GM18868 (cell line): ENCODE results near the gene ZDHHC14.
"Not testable (repeated sequence)": the region's sequence is repeated elsewhere in the genome, so short reads cannot be mapped to it uniquely, and the experiment has no call there.

Experiments used
- ATAC-seq: cut with Tn5 transposase; IDR thresholded peaks from one replicate; pipeline ENCODE4 v1.9.1; 2021; ENCODE audit warnings: mild to moderate bottlenecking, moderate library complexity; ENCODE audit not compliant: unreplicated experiment

Gene ZDHHC14

DNA sequence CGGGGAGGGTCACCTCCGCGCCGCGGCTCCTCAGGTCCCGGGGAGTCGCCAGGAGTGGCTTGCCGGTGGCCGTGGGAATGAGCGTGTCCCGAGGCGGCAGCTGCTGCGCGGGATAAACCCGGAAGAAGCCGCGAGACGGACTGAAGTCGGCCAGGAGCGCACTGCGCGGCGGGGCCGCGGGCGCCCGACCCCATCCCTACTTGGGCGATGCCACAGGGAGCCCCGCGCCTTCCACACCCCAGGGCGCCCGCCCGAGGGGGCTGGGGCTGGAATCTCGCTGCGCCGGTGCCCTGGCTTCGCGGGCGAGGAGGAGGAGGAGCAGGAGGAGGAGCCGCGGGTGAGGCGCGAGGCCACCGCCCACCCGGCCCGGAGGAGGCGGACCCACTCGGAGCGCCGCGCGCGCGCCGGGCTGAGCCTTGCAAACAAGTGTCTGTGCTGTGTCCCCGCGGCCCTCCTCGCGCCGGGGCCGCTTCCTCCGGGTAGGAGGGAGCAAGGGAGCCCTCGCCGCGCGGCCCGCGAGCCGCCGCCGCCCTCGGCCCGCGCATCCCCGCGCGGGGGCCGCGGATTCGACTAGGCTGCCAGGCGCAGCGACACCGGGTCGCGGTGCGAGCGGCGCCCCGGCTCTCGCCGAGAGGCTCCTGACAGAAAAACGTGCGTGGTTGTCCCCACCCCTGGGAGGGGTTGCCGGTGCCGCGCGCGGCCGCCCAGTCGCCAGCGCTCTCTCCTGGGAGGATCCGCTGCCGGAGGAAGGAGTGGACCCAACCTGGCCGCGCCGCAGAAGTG lies at the start of gene ZDHHC14:
ZDHHC14 (plus strand) TSS at position 412 of the 783 bp plus-strand sequence.
- peak; percentile 75 for ATAC-seq

DNA sequence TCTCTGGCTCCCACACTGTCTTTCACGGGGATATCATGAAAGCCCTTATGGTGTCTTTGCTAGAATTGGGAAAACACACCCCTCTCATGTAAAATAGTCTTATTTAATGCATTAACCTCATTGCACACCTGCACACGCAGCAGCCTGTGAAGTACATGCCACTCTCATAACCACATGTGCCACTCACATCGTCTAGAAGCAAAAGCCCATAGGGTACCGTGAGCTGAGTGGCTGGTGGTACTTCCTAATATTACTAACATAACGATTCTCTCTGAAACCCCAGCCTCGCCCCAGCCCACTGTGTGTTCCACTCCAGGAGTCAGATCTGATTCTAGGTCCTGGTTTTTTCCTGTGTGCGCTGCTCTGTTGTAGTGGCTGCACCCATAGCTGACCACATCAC lies 48.2 kb upstream of the ZDHHC14 start:
- no peak for ATAC-seq

DNA sequence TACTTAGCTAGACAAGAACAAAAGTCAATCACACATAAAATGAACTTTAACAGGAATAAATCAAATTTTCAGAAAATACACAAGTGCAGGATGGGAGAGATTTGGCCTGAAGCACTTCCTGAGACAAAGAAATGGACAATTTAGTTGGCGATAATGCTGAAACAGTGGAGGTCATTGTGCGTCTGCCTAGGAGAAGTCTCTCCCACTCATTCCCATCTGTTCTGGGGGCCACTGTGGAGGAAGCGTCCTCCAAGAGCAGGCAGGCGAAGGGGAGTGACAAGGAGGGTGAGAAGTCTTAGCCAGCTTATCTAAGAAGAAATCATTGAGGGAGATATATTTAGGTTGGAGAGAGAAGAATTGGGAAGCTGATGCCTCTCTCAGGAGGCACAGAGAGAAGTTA lies 47.5 kb upstream of the ZDHHC14 start:
- ATAC-seq, result no peak

DNA sequence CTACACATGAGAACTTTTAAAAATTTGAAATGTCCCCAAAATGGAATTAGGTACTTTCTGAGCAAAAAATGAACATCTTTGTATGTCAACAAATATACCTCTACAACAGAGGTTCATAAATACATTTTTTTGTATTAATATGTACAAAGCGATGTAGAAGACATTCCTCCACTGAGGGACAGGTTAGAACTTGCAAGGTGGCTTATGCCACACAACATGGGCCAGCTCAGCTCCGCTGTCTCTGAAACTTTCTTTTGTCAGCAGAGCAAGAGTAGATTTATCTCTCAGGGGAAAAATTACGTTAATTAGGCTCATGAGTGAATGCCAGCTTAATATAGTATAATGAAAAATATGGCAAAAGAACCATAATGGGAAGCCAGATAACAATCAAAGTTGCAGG lies 47.0 kb upstream of the ZDHHC14 start:
- ATAC-seq, result no peak

DNA sequence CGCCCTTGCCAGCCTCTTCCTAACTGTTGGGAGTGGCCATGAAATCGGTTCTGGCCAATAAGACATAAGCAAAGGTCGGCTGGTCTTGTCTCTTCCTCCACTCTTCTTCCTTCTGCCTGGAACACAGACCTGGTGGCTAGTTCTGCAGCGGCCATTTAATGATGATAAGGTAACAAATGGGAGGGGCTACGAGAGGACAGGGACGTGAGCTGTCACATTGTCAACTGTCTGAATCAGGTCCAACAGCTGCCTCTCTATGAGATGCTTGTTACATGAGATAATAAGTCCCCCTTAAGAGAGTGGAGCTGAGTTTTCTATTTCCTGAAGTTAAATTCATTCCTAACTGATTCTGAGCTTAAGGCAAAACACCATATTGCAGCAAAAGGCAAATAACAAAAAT lies 45.2 kb upstream of the ZDHHC14 start:
- ATAC-seq, result no peak

GRCh38 chr6:157337276-157337675 lies 43.7 kb upstream of the ZDHHC14 start:
- not testable (repeated sequence) for ATAC-seq

GRCh38 chr6:157337751-157338150 lies 43.2 kb upstream of the ZDHHC14 start:
- no peak for ATAC-seq

- no peak for ATAC-seq
These were observed 41.6 kb upstream of the ZDHHC14 start for GRCh38 chr6:157339432-157339831.

GRCh38 chr6:157343732-157344131 lies 37.3 kb upstream of the ZDHHC14 start:
- ATAC-seq, result no peak

GRCh38 chr6:157346373-157346772 lies 34.6 kb upstream of the ZDHHC14 start:
- ATAC-seq, result no peak

DNA sequence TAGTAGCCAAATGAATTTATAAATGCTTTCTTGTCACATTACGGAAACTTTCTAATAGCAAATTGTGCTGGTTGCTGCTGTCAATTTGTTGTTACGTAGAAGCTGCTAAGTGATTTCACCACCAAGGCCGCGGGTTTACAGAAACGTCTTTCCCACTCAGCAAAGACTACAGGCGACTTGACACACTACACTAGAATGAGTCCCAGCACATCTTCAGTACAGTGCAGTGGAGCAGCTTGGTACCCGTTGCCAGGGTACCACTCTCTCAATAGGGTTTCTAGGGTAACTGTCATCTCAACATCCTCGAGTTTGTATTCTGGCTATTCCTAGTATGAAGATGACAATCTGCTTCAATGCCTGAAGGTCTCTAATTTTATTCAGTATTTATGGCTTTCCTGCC lies 22.7 kb upstream of the ZDHHC14 start:
- no peak for ATAC-seq

GRCh38 chr6:157361886-157362285 lies 19.1 kb upstream of the ZDHHC14 start:
- ATAC-seq, result no peak

GRCh38 chr6:157364705-157365104 lies 16.3 kb upstream of the ZDHHC14 start:
- no peak for ATAC-seq

DNA sequence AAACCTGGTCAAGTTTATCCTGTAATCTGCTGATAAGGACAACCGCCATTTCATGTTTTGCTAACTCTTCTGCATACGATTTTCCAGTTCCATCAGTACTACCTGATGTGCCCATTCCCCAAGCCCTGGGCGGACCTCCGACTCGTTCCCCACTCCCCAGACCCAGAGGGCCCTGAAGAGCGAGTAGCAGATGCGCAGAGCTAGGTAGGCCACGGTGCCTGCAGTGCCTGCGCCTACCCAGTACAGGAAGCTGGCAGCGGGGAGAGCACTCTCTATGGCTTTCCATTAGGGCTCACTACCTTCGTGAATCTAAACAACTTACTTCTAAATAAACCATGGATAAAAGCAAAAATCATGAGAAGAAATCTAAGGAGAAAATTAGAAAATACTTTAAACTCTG lies 14.3 kb upstream of the ZDHHC14 start:
- no peak for ATAC-seq

- ATAC-seq, result no peak
These were observed 12.5 kb upstream of the ZDHHC14 start for GRCh38 chr6:157368359-157369049.

DNA sequence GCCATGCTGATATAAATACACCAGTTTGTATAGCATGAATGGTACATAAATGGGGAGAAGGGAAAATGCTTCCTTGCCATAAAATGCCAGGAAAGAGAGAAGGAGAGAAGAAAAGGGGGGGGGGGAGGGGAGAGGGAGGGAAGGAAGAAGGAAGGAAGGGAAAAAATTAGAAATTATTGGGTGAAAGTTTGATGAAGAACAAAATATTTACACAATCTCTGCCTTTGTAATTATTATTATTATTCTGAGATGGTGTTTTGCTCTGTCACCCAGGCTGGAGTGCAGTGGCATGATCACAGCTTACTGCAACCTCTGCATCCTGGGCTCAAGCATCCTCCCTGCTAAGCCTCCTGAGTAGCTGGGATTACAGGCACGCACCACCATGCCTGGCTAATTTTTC lies 10.2 kb upstream of the ZDHHC14 start:
- no peak for ATAC-seq

DNA sequence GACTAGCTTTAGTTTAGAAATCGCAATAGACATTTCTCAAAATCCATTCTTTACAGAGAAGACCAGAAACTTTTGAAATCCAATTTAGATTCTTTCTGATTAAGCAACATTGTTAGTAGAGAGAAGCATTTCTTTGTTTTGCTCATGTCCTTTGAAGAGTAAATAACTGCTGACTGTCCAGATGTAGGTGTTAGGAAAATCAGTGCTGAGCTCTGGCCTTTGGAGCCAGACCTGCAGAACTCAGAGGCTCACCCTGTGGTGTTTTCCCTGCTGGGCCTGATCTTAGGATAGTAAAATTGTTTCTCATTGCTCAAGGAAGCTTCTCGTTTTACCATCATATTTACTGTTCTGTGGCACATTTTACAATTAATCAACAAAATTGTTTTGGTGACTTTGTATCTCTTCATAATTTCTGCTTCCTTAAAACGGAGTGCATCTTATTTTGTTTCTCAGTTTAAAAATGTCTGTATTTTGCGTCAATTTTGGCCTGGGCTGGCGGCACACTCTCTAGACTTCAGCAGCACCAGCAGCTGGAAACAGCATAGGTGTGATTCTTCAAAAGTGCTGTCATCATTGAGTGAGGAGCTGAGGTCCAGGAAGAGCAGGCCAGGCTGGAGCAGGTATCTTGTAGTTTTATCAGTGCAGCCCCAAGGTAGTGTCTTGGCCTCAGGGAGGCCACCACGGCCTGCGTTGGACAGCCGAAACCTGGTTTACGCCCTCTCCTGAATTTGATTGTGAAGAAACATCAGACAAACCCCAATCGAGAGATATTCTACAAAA lies 8.3 kb upstream of the ZDHHC14 start:
- no peak for ATAC-seq

GRCh38 chr6:157374889-157375443 lies 6.0 kb upstream of the ZDHHC14 start:
- ATAC-seq, result no peak

DNA sequence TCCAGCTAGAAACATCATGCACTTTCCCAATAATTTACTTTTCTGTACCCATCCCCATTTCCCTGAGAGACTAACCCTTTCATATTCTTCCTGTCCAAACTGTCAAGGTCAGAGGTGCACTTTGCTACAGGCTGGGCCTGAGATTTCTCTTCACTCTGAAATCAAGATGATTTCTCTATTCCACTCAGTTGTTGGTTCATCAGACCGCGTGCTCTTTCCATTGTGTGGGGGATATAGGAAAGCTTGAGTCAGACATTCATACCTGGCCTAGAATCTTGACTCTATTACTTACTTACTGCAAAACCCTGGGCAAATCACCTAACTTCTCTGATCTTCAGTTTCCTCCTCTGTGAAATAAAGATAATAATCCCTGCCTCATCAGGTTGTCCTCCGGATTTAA lies 4.7 kb upstream of the ZDHHC14 start:
- ATAC-seq, result no peak

DNA sequence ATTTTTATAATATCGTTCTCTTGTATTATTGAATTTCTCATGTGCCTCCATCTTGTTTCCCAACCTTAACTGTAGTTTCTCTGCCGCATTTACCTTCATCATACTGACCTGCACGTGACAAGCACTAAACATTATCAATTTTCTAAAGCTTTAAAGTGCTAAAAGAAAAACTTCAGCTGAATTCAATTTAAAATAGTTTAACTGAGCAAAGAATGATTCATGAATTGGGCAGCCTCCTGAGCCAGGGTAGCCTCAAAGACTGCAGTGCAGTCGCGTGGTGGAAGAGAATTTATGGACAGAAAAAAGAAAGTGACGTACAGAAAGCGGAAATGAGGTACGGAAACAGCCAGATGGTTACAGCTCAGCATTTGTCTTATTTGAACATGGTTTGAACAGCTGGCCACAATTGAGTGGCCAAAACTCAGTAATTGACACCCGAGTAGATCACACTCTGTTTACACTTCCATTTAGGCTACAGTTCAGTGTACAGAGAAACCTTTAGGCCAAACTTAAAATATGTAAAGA lies 4.2 kb upstream of the ZDHHC14 start:
- no peak for ATAC-seq
